ENCODE measurements around the gene MYH14.

Gene MYH14

DNA sequence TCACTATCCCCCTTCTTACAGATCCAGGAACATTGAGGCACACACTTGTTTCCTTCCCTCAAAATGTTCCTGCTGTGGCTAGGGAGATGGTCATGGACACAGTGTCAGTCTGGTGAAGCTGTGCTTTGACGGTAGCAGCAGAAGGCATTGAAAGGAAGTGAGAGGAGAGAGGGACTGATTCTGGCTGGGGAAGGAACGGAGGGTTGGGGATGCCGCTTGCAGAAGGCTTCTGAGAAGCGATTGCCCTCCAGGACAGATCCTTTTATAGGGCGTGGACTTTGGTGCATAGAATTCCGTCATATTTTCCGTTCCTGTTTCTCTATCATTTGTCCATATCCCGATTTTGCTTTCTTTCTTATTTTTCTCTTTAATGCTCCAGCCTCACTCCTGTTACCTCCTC lies 14.1 kb upstream of the MYH14 start:
- H3K4me3 ChIP-seq (ENCODE audit: low read depth, low read length): no peak overlapping the region
- in situ Hi-C loops (cut with HindIII; ENCODE audit: low sequenced_read_pairs): no loop called here
- TF ChIP-seq, protein P1, sequence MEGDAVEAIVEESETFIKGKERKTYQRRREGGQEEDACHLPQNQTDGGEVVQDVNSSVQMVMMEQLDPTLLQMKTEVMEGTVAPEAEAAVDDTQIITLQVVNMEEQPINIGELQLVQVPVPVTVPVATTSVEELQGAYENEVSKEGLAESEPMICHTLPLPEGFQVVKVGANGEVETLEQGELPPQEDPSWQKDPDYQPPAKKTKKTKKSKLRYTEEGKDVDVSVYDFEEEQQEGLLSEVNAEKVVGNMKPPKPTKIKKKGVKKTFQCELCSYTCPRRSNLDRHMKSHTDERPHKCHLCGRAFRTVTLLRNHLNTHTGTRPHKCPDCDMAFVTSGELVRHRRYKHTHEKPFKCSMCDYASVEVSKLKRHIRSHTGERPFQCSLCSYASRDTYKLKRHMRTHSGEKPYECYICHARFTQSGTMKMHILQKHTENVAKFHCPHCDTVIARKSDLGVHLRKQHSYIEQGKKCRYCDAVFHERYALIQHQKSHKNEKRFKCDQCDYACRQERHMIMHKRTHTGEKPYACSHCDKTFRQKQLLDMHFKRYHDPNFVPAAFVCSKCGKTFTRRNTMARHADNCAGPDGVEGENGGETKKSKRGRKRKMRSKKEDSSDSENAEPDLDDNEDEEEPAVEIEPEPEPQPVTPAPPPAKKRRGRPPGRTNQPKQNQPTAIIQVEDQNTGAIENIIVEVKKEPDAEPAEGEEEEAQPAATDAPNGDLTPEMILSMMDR (IDR thresholded peaks at IDR 0.05; ENCODE audit: low read depth, low read length, missing control alignments): no peak
- no peak for DNase-seq (ENCODE audit: low read depth)

DNA sequence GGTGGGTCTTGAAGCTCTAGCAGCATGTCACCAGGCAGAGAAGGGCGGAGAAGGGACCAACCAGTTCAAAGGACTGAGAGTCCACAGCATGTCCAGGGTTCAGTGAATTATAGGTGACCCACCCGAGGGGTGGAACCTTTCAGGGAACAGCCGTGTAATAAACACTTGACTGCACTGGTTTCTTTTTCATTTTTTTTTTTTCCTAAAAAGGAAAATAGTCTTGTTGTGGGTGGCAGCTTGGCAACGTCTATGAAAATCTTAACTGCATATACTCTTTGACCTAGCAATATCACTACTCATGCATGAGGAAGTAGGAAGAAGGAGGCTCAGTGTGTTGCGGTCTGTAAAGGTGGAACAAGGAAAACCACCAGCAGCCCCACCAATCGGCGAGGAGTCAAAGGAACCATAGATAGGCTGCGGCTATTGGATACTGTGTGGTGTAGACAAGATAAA lies 13.0 kb upstream of the MYH14 start:
- TF ChIP-seq, protein P1 (IDR thresholded peaks at IDR 0.05; ENCODE audit: low read depth, low read length, missing control alignments): no peak
- H3K4me3 ChIP-seq (ENCODE audit: low read depth, low read length): no peak overlapping the region
- no peak for DNase-seq (ENCODE audit: low read depth)
- in situ Hi-C loops (cut with HindIII; ENCODE audit: low sequenced_read_pairs): no loop called here

DNA sequence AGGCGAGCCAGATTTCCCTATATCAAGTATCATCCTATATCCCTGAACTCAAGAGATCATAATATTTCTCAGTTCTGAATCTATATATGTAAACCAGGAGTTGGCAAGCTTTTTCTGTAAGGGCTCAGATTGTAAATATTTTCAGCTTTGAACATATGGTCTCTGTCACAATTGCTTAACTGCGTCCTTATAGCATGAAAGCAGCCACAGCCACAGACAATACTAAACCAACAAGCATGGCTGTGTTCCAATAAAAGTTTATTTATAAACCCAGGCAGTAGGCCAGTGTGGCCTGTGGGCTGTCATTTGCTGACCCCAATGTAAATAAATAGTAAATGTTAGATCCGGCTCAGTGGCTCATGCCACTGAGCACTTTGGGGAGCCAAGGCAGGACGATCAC lies 12.2 kb upstream of the MYH14 start:
- H3K4me3 ChIP-seq (ENCODE audit: low read depth, low read length): no peak overlapping the region
- TF ChIP-seq, protein P1 (IDR thresholded peaks at IDR 0.05; ENCODE audit: low read depth, low read length, missing control alignments): no peak
- in situ Hi-C loops (cut with HindIII; ENCODE audit: low sequenced_read_pairs): no loop called here
- DNase-seq (ENCODE audit: low read depth): no peak

DNA sequence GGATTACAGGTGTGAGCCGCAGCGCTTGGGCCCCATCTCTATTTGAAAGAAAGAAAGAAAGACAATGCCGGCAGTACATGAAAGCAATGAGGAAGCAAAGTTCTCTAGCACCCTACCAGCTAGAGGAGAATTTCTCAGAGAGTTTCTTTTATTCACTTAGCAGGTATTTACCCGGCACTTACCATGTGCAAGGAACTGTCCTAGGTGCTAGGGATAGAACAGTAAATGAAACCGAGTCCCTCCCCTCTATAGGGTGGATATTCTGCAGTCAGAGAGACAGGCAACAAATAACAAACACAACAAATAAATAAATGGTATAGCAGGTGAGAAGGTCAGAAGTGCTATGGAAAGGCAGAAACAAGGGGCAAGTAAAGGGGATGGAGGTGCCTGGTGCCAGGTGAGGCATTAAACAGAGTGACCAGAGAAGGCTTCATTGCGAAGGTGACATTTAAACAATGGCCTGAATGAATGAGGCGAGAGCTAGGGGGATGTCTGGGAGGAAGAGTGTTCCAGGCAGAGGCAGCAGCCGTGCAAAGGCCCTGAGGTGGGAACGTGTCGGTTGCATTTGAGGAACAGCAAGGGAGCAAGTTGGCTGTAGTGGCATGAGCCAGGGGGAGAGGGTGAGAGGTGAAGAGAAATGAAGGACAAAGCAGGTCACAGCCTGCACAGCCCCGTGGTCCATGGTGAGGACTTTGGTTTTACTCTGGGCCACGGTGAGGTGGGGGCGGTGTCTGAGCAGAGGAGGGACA lies 10.8 kb upstream of the MYH14 start:
- no peak overlapping the region for H3K4me3 ChIP-seq (ENCODE audit: low read depth, low read length)
- DNase-seq (ENCODE audit: low read depth): no peak
- in situ Hi-C loops (cut with HindIII; ENCODE audit: low sequenced_read_pairs): no loop called here
- TF ChIP-seq, protein P1 (IDR thresholded peaks at IDR 0.05; ENCODE audit: low read depth, low read length, missing control alignments): no peak

DNA sequence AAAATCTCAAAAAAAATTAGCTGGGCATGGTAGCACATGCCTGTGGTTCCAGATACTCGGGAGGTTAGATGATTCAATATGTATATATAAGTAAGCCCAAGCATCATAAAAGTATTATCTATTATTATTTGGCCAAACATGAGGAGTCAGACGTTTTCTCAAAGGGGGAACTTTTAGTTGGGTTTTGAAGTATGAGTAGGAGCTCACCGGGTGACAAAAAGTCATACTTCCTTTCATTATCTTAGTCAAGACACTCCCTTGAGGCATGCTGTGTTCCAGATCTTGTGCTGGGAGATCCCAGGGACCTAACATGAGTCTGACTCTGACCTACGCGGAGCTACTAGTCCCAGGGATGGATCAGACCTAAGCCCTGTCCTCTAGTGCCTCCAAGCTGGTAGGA lies 8.2 kb upstream of the MYH14 start:
- no peak for DNase-seq (ENCODE audit: low read depth)
- TF ChIP-seq, protein P1 (IDR thresholded peaks at IDR 0.05; ENCODE audit: low read depth, low read length, missing control alignments): no peak
- H3K4me3 ChIP-seq (ENCODE audit: low read depth, low read length): no peak overlapping the region
- in situ Hi-C loops (cut with HindIII; ENCODE audit: low sequenced_read_pairs): no loop called here

DNA sequence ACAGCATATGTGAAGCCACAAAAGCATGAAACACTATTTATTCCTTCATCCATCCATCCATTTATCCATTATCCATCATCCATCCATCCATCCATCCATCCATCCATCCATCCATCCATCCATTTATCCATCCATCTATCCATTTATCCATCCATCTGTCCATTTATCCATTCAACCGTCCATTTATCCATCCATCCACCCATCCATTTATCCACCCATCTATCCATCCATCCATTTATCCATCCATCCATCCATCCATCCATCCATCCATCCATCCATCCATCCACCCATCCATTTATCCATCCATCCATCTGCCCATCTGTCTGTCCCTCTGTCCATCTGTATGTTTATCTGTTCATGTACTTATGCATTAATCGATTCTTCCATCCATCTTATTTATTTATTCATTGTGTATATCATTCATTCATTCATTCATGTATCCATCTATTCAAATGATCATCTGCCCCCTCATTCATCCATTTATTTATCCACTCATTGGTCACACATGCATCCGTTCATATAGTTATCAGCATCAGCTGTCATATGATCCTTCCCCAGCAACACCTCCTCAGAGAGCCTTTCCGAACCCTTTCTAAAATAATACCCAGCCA lies 7.0 kb upstream of the MYH14 start:
- TF ChIP-seq, protein P1 (IDR thresholded peaks at IDR 0.05; ENCODE audit: low read depth, low read length, missing control alignments): no peak
- no peak overlapping the region for H3K4me3 ChIP-seq (ENCODE audit: low read depth, low read length)
- no peak for DNase-seq (ENCODE audit: low read depth)
- in situ Hi-C loops (cut with HindIII; ENCODE audit: low sequenced_read_pairs): no loop called here

Data from astrocyte of the cerebellum (primary cell).